Karpas-422 (cell line): Measurements from ENCODE around the gene GSTO2. TPM values are rescaled to one million over a fixed set of nuclear protein-coding genes. Genes with fewer than 3 reads are reported as not detected.

Experiments
- DNase-seq: peaks from one replicate; pipeline ENCODE4 v3.0.0-alpha.2; 2015
- H2AFZ ChIP-seq: fragments of 200-600 bp; sonication (generic); 2 replicates; pipeline ENCODE4 v1.6.1; 2014; ENCODE audit warnings: antibody characterized with exemption, low read length, mixed read lengths
- H3K27ac ChIP-seq: fragments of 200-600 bp; sonication (generic); 2 replicates; pipeline ENCODE4 v1.5.1; 2014; ENCODE audit warnings: mild to moderate bottlenecking, low read length, moderate library complexity
- H3K27me3 ChIP-seq: fragments of 200-600 bp; sonication (generic); 2 replicates; pipeline ENCODE4 v1.6.1; 2014; ENCODE audit warnings: low read length, mixed read lengths
- H3K36me3 ChIP-seq: fragments of 200-600 bp; sonication (generic); 2 replicates; pipeline ENCODE4 v1.6.1; 2014; ENCODE audit warnings: low read length, mixed read lengths; ENCODE audit not compliant: insufficient read depth
- H3K4me1 ChIP-seq: fragments of 200-600 bp; sonication (generic); 2 replicates; pipeline ENCODE4 v1.6.1; 2014; ENCODE audit warnings: mild to moderate bottlenecking, low read length, mixed read lengths
- H3K4me2 ChIP-seq: fragments of 200-600 bp; sonication (generic); 2 replicates; pipeline ENCODE4 v1.6.1; 2014; ENCODE audit warnings: low read length, low read depth, mild to moderate bottlenecking; ENCODE audit not compliant: poor library complexity, severe bottlenecking
- H3K4me3 ChIP-seq: fragments of 200-600 bp; sonication (generic); 2 replicates; pipeline ENCODE4 v1.5.1; 2014; ENCODE audit warnings: mild to moderate bottlenecking, antibody characterized with exemption, low read length, mixed read lengths
- H3K79me2 ChIP-seq: fragments of 200-600 bp; sonication (generic); 2 replicates; pipeline ENCODE4 v1.6.1; 2014; ENCODE audit warnings: mild to moderate bottlenecking, low read length, mixed read lengths
- H3K9ac ChIP-seq: fragments of 200-600 bp; sonication (generic); 2 replicates; pipeline ENCODE4 v1.6.0; 2014; ENCODE audit warnings: low read length
- H3K9me2 ChIP-seq: fragments of 200-600 bp; sonication (generic), shearing (Covaris generic); replicated peaks from 2 replicates; pipeline ENCODE4 v1.6.0; 2014; ENCODE audit warnings: mild to moderate bottlenecking, low read length, moderate library complexity; ENCODE audit not compliant: insufficient read depth
- H3K9me3 ChIP-seq: fragments of 300-700, 200-600 bp; sonication (generic); 2 replicates; pipeline ENCODE4 v1.6.1; 2014; ENCODE audit warnings: low read length, mixed read lengths
- H4K20me1 ChIP-seq: fragments of 200-600 bp; sonication (generic); 2 replicates; pipeline ENCODE4 v1.6.1; 2014; ENCODE audit warnings: mild to moderate bottlenecking, antibody characterized with exemption, low read length, low read depth; ENCODE audit not compliant: insufficient read depth
- small RNA-seq: library from RNA; depleted of rRNA; stranded (forward); fragments of <200 nt; gene quantifications from one replicate; pipeline ENCODE3, GENCODE V24; 2014
- total RNA-seq: library from RNA; depleted of rRNA; stranded (reverse); fragments of >200 nt; shearing (Covaris generic); gene quantifications from 2 replicates; pipeline ENCODE4 v1.2.3, GENCODE V29; 2014; ENCODE audit warnings: low replicate concordance; rRNA removed

GSTO2 gene
- total RNA-seq, 1 experiment from 2014 or later, result 1.3 TPM

GRCh38 chr10:104353325-104354048 is 84.5 kb downstream of the GSTO2 start, which contains the start of gene CFAP58:
TSS of gene CFAP58 (plus strand) at chr10:104353833. CDS start at chr10:104353898, 65 bp downstream.
- Histone ChIP-seq H3K9me2 (no peaks in the 10 kb centered on the region), H3K9me3 (no peaks in the 10 kb centered on the region), H3K9ac (no peak within 1 kb of the TSS), H2AFZ (peak within 1 kb of the TSS; percentile 61; the same call in 1 of the 2 replicates), H3K4me2 (peak within 1 kb of the TSS; percentile 63), H3K79me2 (no peaks in the 10 kb centered on the region), H3K4me1 (peaks cover 26% of the 10 kb centered on the region), H3K36me3 (no peaks in the 10 kb centered on the region), H3K27me3 (no peaks in the 10 kb centered on the region), H3K4me3 (no peak within 1 kb of the TSS), H3K27ac (no peak within 1 kb of the TSS), H4K20me1 (no peaks in the 10 kb centered on the region)
- peak; percentile 46 for DNase-seq

Small RNA genes within 50 kb of the gene (small RNA-seq; reads per million reads assigned to genes)
- not detected for gene MIR4482

Other genes starting within 250 kb of the GSTO2 start
- not detected in 2 replicates for gene COL17A1, start 183.3 kb upstream of the GSTO2 start, total RNA-seq
- gene SFR1, start 147.0 kb upstream of the GSTO2 start, total RNA-seq, result 2.0 and 4.3 TPM in 2 replicates
- 0.07 and 0.18 TPM in 2 replicates for gene CFAP43, start 36.8 kb upstream of the GSTO2 start, total RNA-seq
- gene GSTO1, start 14.3 kb upstream of the GSTO2 start, total RNA-seq, result 72.6 and 86.4 TPM in 2 replicates
- gene ITPRIP, start 69.3 kb downstream of the GSTO2 start, total RNA-seq, result 4.5 and 4.6 TPM in 2 replicates
- gene CFAP58, start 84.6 kb downstream of the GSTO2 start, total RNA-seq, result 0.26 and 1.4 TPM in 2 replicates